ELR (cell line): Measurements from ENCODE around the gene UBAC2.
A peak's percentile ranks its signal among the peaks of the same experiment; 100 is the strongest.

Experiments
- DNase-seq: peaks from one replicate; pipeline ENCODE4 v3.0.0-alpha.2; 2015; ENCODE audit warnings: low read depth

UBAC2 gene

GRCh38 chr13:99200432-99201167 is at the start of gene UBAC2:
Gene UBAC2, plus strand, starts transcription at chr13:99200854. Its CDS starts 55 bp downstream, at chr13:99200909.
- peak; percentile 93 for DNase-seq

- DNase-seq = peak; percentile 83
These were observed 49.1 kb upstream of the UBAC2 start for GRCh38 chr13:99151516-99151915.

GRCh38 chr13:99153219-99153618 is 47.4 kb upstream of the UBAC2 start:
- DNase-seq = no peak

- DNase-seq = no peak
These were observed 46.6 kb upstream of the UBAC2 start for GRCh38 chr13:99154064-99154463.

- peak; percentile 16 for DNase-seq
These were observed 44.8 kb upstream of the UBAC2 start for GRCh38 chr13:99155821-99156220.

- no peak for DNase-seq
These were observed 43.6 kb upstream of the UBAC2 start for GRCh38 chr13:99157046-99157445.

- peak; percentile 28 for DNase-seq
These were observed 41.8 kb upstream of the UBAC2 start for GRCh38 chr13:99158846-99159245.

GRCh38 chr13:99159331-99160061 is 41.2 kb upstream of the UBAC2 start:
- DNase-seq = no peak

- no peak for DNase-seq
These were observed 40.2 kb upstream of the UBAC2 start for GRCh38 chr13:99160415-99160814.

GRCh38 chr13:99161512-99161911 is 39.1 kb upstream of the UBAC2 start:
- no peak for DNase-seq

- DNase-seq = no peak
These were observed 37.9 kb upstream of the UBAC2 start for GRCh38 chr13:99162567-99163361.

- DNase-seq = no peak
These were observed 36.4 kb upstream of the UBAC2 start for GRCh38 chr13:99164226-99164625.

GRCh38 chr13:99165753-99166587 is 34.7 kb upstream of the UBAC2 start:
- DNase-seq = no peak

- DNase-seq = no peak
These were observed 27.7 kb upstream of the UBAC2 start for GRCh38 chr13:99172951-99173350.

- no peak for DNase-seq
These were observed 27.0 kb upstream of the UBAC2 start for GRCh38 chr13:99173606-99174005.

GRCh38 chr13:99174533-99175100 is 26.0 kb upstream of the UBAC2 start:
- no peak for DNase-seq

GRCh38 chr13:99176309-99177276 is 24.1 kb upstream of the UBAC2 start:
- peak; percentile 72 for DNase-seq

GRCh38 chr13:99178636-99179035 is 22.0 kb upstream of the UBAC2 start:
- no peak for DNase-seq

GRCh38 chr13:99179460-99179859 is 21.2 kb upstream of the UBAC2 start:
- DNase-seq = no peak

GRCh38 chr13:99182439-99182838 is 18.2 kb upstream of the UBAC2 start:
- DNase-seq = no peak
